DMS 273 (cell line): ENCODE measurements around the gene C16orf86.

Experiments
- DNase-seq: peaks from one replicate; lab custom pipeline; 2025; ENCODE audit not compliant: unreplicated experiment; lab: John Stamatoyannopoulos, UW

Gene C16orf86

DNA sequence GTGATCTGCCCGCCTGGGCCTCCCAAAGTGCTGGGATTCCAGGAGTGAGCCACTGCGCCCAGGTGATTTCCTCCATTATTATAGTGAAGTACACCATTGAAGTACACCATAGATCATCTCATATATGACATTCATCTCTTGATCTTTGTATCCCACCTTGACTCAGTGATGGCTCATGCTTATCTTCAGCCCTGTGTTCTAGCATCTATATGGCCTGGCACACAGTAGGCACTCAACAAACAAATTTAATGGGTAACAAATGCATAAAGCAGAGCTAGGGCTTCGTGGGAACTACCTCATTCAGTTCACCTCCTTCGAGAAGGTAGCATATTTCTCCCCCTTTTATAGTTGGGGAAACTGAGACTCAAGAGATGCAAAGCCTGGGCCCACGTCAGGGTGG is 1.0 kb upstream of the C16orf86 start:
- DNase-seq = no peak

GRCh38 chr16:67666032-67666551 is 522 bp upstream of the C16orf86 start:
- peak; percentile 71 for DNase-seq

GRCh38 chr16:67667453-67667816 is 821 bp downstream of the C16orf86 start:
- DNase-seq = no peak

- DNase-seq = peak; percentile 99
Measured at GRCh38 chr16:67667817-67668494, 1.3 kb downstream of the C16orf86 start.

GRCh38 chr16:67668495-67669157 is 2.0 kb downstream of the C16orf86 start:
- DNase-seq = no peak

GRCh38 chr16:67669499-67670101 is 3.0 kb downstream of the C16orf86 start:
- DNase-seq = no peak

DNA sequence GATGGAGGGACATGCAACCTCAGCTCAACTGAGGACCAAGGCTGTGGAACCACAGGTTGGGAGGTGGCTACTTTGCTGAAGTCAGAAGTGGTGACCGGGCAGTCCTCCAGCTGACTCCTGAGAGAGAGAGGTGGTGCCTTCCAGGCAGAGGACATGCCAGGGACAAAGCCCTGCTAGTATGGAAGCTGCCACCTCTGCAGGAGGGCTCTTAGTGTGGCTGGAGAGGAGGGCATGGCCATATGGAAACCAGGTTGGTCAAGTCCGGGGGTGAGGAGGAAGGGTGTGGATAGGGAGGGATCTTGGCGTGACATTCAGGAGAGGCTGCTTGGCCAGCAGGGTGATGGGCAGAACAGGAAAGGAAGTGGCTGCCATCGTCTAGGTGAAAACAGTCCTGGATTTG is 5.7 kb downstream of the C16orf86 start:
- no peak for DNase-seq

GRCh38 chr16:67672739-67673662 is 6.4 kb downstream of the C16orf86 start:
- peak; percentile 85 for DNase-seq

DNA sequence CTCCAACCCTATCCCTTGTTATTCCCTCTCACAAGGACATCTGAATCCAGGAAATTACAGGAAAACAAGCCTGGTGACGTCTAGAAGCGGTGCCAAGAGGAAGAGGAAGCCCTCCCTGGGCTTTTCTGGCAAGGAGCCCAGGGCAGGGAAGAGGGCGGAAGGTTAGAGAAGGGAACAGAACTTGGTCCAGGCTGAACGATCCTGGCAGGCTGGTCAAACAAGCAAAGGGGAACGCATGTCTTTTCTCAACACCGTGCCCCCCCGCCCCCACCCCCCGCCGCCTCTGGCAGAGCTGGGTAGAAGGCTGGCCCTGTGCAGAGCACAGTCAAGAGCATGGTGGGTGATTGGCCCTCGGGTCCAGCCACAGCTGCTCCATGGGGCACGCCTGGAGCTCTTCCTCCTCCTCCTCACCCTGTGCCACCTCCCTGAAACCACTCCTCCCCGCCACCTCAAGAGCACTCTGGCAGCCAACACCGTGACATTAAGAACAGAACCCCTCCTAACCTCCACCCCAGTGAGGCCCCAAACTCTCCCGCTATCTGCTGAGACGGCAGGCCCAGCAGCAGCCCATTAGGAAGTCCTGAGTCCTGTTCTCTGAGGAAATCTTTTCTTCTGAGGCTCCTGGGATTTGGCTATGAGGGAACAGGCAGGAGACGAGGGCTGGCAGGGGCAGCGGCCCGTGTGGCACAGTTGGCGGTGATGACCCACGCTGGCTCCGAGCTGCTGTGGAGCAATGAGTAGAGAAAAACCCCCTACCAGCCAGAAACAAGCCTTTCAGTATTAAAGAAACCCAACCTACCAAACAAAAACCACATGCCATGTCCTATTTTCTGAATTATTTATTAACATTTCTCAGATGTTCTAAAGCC is 7.3 kb downstream of the C16orf86 start:
- DNase-seq = peak; percentile 63

DNA sequence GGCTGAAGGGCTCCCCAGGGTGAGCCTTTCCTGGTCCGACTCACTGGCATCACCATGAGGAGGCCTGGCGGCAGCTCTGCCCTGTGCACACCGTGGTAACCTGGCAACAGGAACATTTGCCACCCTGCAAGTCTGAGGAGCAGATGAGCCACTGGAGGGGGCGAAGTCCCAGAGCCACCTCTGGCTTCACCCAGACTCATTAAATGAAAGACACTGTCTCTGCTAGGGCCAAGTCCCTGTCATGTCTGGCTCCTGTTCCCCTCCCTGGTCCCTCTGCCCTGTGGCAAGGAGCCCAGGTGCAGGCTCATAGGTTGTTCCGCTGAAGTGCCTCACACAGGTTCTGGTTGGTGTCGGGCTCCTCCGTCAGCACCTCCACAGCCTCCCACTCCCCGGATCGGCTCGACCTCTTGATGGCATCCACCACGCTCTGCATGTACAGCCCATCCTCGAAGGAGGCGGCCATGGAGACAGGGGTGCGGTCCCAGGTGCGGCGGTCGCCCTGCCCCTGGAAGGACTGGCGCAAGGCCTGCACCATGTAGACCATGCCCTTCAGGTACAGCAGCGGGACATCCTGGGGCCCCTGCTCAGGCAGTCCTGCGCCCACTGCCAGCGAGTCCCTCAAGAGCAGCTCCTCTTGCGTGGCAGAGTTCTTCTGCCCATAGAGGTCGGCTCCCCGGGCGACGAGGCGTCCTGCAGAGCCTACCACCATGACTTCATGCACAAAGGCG is 8.4 kb downstream of the C16orf86 start:
- DNase-seq = no peak

DNA sequence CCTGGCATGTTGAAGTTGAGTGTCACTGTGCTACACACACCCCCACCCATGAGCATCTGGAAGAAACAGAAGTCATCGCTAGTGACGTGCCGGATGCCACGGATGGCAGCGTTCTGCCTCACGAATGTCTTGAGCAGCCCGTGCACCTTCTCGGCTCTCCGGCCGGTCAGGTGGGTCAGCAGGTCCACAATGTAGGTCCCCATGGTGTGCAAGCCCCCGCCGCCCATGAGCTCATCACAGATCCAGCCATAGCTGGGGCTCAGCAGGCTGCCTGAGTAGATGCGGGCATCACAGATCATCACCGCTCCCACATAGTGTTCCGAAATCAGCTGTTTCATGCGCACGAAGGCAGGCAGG is 8.9 kb downstream of the C16orf86 start:
- DNase-seq = no peak

GRCh38 chr16:67675999-67676398 is 9.4 kb downstream of the C16orf86 start:
- DNase-seq = no peak

DNA sequence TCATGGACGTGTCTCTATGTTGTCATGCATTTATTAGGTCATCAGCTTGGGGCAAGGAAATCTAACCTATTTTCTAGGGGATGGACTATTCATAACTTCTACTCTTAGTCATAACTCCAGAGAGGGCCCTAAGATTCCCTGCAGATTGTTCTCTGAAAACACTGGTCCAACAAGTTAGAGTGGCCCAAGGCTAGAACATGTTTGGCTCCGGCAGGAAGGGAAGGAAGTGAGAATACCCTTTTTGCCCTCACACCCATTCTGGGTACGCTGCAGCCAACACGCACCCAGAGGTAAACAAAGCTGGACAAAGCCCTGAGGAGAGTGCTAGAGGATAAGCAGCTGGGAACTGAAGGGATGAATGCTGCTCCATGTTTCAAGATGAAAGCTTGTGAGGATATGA is 9.9 kb downstream of the C16orf86 start:
- no peak for DNase-seq

- no peak for DNase-seq
Measured at GRCh38 chr16:67676939-67677338, 10.3 kb downstream of the C16orf86 start.

DNA sequence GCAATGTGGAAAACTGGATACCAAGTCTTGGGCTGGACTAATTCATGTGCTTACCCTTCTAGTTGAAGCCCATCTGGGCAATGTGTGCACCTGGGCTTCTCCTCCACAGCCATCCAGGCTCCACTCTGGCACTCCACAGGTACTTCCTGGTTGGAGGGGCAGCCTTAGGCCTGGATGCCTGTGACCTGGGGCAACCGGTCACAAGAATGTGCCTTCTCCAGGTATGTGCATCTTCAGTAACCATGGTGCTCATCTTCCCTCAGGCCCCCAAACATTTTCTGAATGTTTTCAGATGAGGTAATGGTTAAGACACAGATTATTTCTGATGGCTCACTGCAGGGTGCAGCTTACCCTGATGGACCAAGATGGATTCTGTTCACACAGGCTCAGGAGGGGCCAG is 11.1 kb downstream of the C16orf86 start:
- DNase-seq = no peak

- DNase-seq = no peak
Measured at GRCh38 chr16:67678354-67679023, 11.9 kb downstream of the C16orf86 start.

- no peak for DNase-seq
Measured at GRCh38 chr16:67679935-67680897, 13.6 kb downstream of the C16orf86 start.

GRCh38 chr16:67683767-67684166 is 17.2 kb downstream of the C16orf86 start:
- no peak for DNase-seq
